HuH-7 (cell line): Measurements from ENCODE around the gene ATP8B3.

Experiments used
- DNase-seq: peaks from one replicate; pipeline ENCODE4 v3.0.0; 2011; ENCODE audit warnings: low spot score

Gene ATP8B3

GRCh38 chr19:1754636-1755466 is 57.2 kb downstream of the ATP8B3 start:
- no peak for DNase-seq

DNA sequence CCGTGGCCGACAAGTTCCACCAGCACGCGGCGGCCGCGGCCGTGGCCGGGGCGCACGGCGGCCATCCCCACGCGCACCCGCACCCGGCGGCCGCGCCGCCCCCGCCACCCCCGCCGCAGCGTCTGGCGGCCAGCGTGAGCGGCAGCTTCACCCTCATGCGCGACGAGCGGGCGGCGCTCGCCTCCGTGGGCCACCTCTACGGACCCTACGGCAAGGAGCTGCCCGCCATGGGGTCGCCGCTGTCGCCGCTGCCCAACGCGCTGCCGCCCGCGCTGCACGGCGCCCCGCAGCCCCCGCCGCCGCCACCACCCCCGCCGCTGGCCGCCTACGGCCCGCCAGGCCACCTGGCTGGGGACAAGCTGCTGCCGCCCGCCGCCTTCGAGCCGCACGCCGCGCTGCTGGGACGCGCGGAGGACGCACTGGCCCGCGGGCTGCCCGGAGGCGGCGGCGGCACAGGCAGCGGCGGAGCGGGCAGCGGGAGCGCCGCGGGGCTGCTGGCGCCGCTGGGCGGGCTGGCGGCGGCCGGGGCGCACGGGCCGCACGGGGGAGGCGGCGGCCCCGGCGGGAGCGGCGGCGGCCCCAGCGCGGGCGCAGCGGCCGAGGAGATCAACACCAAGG is 57.9 kb downstream of the ATP8B3 start:
- no peak for DNase-seq

- DNase-seq = no peak
These were observed 59.0 kb downstream of the ATP8B3 start, which contains the start of gene ONECUT3 for GRCh38 chr19:1752757-1753728. ONECUT3 (plus strand) TSS chr19:1753506; CDS start chr19:1753663, 157 bp downstream.

DNA sequence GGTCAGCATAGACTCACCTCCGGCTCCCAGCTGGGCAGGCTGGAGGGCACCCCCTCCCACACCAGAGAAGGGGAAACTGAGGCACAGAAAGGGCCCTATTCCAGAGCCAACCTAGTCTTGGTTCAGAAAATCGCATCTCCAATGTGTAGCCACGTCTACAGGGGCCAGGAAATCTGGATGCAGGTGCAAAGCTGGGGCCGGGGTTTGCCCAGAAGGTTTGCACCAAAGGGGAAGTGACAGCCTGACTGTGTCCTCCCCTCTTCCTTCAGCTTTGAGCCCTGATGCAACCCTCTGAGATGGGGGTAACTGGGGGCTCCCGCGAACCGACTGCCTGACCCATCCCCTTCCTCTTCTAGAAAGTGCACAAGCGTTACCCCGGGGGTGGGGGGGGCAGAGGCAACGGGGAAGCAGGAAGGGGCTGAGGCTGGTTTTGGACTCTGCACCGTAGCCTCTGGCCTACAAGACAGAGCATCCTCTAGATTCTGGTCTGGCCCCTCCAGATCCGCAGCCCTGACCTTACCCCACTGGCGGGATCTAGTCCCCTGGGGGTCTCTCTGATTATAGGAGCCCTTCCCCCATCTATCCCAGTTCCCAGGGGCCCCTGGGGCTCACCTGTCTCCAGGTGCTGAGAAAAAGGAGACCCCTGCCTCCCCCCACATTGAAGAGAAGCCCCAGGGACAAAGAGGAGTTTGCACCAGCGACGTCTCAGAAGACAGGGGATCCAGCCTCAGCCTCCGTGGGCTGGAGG is 59.9 kb downstream of the ATP8B3 start:
- DNase-seq = no peak

- no peak for DNase-seq
These were observed 60.6 kb downstream of the ATP8B3 start for GRCh38 chr19:1751367-1752008.

DNA sequence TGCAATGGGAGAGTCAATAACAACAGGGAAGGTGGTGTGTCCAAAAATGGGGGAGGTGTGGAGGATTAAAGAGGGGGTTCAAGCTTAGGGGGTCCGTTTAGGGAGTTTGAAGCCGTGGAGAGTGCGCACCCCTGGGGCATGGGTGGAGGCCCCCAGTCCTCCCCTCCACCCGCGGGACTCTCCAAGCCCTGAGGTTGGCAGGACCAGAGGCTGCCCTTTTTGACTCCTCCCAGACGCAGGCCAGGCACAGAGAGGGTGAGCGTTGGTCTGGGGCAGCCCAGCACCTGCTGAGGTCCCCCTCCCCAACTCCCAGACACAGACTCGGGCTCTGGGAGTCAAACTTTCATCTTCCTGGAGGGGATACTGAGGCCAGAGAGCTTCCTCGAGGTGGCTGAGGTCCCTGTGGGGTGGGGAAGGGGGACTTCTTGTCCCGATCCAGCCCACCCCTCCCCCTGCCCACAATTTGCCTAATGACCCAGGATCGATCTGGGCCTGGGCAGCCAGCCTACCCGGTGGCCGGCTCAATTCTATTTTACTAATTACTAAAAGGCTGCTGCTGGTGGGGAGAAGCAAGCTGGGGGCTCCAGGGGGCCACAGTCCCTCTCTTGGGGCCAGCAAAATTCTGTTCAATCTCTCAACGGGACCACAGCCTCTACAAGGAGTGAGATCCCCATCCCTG is 61.6 kb downstream of the ATP8B3 start:
- no peak for DNase-seq

DNA sequence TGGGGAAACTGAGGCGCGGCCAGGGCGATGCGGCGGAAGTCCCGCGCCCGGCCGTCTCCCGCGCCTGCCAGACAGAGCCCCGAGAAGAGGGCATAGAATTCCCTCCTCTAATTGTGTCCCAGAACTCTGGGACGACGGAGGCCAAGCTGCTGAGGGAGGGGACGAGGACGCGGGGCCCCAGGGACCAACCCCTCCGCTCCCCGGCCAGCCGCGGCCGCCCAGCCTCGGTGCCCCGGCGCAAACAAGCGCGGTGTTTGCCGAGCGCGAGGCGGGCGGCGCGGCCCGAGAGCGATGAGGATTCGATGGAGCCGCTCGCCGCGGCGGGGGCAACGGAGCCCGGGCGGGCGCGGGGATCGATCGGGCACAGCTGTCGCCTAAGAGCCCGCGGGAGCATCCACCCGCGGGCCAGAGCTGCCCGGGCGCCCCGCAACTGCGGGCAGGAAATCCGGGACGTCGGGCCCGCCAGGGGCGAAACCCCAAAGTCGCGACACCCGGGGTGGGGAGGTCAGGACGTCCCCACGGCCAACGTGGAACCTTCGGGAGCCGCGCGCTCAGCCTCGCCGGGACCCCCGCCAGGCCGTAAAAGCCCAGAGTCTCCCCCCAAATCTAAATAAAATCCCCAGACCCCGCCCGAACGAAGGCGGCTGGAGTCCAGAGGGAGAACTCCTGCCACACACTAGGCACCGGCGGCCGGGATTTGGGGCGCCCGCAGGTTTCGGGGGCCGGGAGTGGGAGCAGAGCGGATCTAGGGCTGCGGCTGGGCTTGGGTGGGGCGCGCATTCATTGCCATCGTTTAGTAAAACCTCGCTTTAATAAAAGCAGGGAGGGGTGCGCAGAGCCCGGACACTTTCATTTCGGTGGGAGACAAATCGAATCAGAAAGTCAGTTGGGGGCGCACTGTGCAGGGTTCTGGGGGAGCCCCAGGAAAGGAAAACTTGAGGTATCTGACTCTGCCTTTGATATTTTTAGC is 62.4 kb downstream of the ATP8B3 start:
- no peak for DNase-seq

DNA sequence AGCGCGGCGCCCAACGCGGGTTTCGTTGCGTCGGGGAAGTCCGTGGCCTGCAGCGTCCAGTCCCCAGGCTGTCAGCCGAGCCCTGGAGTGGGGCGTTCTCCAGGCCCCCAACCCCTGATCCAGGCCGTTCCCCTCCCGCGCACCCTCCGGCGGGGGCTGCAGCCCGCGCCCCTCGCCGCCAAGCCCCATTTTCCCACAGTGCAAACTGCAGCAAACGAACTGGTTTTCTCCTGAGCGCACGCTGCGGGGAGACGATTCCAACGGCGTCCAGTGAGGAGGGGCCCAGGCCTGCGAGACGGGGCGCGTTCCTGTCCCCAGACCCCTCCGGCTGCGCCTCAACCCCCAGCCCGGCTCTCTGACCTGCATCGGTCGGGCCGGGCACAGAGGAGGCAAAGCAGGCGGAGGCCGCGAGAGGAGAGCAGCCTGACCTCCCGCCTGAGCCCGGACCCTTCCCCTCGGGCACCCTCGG is 63.2 kb downstream of the ATP8B3 start:
- no peak for DNase-seq

- no peak for DNase-seq
These were observed 63.8 kb downstream of the ATP8B3 start for GRCh38 chr19:1748115-1748872.

GRCh38 chr19:1747285-1748114 is 64.6 kb downstream of the ATP8B3 start:
- no peak for DNase-seq

DNA sequence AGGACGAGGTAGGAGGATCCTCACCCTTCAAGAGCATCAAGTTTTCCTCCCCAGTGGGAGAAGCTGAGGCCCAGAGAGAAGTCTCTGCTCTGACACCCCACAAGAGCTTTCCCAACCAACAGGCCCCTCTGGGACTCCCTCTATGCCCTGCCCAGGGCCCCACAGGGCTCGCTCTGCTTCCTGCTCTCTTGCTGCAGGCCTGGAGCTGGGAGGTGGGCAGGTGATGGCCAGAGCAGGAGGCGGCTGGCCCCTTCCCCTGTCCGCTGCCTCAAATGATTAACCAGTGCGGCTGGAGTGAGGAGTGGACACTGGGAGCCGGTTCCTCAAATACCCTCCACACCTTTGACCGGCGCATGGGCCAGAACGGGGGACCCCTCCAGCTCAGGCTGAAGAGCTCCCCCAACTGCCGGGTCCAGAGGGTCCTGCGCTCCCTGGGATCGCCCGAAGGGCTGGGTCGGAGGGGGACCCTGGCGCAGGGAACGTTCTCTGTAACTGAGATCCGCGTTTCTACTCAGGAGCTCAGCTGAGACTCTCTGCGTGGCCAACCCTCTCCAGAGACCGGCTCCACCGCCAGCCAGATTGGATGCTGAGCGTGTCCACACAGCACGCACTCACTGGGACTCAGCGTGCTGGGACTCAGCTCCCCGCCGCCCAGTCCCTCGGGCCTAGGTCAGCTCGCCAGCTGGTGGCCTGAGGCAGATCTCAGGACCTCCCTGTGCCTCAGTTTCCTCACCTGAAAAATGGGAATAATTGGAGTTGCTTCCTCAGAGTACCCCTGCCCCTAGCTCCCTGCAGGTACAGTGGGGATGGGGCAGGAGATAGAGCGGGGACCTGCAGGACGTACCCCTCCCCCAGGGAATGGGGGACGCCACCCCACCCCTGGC is 65.4 kb downstream of the ATP8B3 start:
- DNase-seq = no peak

DNA sequence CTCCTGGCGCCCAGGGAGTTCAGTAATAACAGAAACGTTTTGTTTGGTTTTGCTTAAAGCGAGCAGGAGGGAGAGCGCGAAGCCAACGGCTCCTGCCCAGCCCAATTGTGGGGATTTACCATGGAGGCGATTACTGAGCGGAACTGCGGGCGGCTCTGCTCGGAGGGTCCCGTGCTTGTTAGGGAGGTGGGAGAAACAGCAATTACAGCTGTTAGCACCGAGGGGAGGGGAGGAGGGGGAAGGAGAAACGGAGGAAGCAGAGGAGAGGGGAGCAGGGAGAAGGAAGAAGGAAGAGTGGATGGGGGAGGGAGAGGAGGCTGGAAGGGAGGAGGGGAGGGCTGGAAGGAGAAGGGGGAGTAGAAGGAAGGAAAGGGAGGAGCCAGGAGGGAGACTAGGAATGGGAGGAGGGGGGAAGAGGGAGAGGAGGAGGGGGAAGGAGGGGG is 66.5 kb downstream of the ATP8B3 start:
- no peak for DNase-seq

DNA sequence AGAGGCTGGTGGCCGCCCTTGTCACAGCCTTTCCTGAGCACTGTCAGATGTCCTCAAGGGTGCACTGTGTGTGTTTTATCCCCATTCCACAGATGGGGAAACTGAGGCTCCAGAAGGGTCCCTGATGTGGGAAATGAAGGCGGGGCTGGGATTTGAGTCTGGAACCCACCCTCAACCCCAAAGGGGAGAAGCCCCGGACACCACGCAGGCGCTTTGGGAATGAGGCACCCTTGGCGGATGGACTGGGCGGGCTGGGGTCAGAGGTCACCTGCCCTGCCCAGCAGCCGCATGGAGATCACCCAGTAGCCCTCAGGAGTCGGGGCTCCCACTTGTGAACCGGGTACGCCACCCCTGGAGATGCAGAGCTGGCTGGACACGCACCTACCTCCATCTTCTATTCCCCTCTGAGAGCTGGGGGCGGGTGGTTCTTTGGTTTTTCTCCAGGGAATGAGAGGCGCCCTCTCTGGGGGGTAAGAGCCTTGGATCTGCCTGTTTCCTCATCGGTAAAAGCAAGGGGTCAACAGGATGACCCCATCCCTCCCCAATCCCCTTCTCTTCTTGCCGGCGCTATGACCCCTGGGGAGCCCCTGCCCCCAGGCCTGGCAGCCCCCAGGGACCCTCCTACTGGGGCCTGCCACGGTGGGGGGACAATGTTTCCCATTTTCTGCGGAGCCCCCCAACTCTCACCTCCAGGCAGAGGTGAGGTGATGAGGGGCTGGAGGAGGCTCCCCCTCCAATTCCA is 67.1 kb downstream of the ATP8B3 start:
- no peak for DNase-seq

DNA sequence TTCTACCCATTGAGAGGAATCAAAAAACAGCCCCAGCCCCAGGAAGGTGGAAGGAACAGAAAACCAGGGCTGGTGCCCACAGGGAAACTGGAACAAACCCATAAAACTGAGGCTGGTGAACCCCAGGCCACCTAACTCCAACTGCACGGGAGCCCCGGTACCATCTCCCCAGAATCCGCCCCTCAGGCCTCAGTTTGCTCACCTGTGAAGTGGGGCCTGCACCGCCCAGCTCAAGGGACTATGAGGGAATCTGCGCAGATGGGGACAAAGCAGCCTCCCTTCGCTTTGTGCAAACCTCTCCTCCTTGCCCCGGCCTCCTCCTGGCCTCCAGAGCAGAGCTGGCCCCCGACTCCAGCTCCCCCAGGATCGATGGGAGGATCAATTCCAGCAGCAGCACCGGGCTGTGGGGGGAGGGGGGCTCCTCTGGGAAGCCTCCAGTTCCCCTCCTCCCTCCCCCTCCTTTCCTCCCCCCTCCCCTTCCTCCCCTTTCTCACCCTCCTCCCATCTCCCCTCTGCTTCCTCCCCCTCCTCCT is 67.9 kb downstream of the ATP8B3 start:
- no peak for DNase-seq

GRCh38 chr19:1742989-1743696 is 68.9 kb downstream of the ATP8B3 start:
- DNase-seq = no peak
